GM19468 (cell line): ENCODE data around the gene SLC5A6.
"Not testable (repeated sequence)": the region's sequence is repeated elsewhere in the genome, so short reads cannot be mapped to it uniquely, and the experiment has no call there.

Experiments used
- ATAC-seq: cut with Tn5 transposase; IDR thresholded peaks from one replicate; pipeline ENCODE4 v1.9.1; 2021; ENCODE audit warnings: mild to moderate bottlenecking, moderate library complexity, moderate number of reproducible peaks; ENCODE audit not compliant: unreplicated experiment; ENCODE audit errors: extremely low read depth

Gene SLC5A6

GRCh38 chr2:27178469-27178868, 33.6 kb downstream of the SLC5A6 start:
- no peak for ATAC-seq

- ATAC-seq = no peak
Observed at GRCh38 chr2:27177441-27178351, 34.4 kb downstream of the SLC5A6 start.

GRCh38 chr2:27175781-27176180, 36.3 kb downstream of the SLC5A6 start:
- not testable (repeated sequence) for ATAC-seq

- ATAC-seq = no peak
Observed at GRCh38 chr2:27175330-27175729, 36.7 kb downstream of the SLC5A6 start.

- ATAC-seq = no peak
Observed at GRCh38 chr2:27174638-27175037, 37.4 kb downstream of the SLC5A6 start.

- no peak for ATAC-seq
Observed at GRCh38 chr2:27171351-27171848, 40.7 kb downstream of the SLC5A6 start.

GRCh38 chr2:27170581-27171337, 41.3 kb downstream of the SLC5A6 start:
- no peak for ATAC-seq

GRCh38 chr2:27164960-27165763, 46.9 kb downstream of the SLC5A6 start:
- ATAC-seq = no peak

- no peak for ATAC-seq
Observed at GRCh38 chr2:27162151-27163121, 49.6 kb downstream of the SLC5A6 start.

- no peak for ATAC-seq
Observed at GRCh38 chr2:27160191-27160590, 51.9 kb downstream of the SLC5A6 start.

GRCh38 chr2:27159271-27159670, 52.8 kb downstream of the SLC5A6 start:
- ATAC-seq = no peak

GRCh38 chr2:27158468-27158867, 53.6 kb downstream of the SLC5A6 start:
- no peak for ATAC-seq

GRCh38 chr2:27155069-27155520, 57.0 kb downstream of the SLC5A6 start:
- ATAC-seq = no peak

- ATAC-seq = no peak
Observed at GRCh38 chr2:27154488-27154887, 57.6 kb downstream of the SLC5A6 start.

GRCh38 chr2:27152796-27153464, 59.1 kb downstream of the SLC5A6 start:
- no peak for ATAC-seq

GRCh38 chr2:27152102-27152795, 59.8 kb downstream of the SLC5A6 start:
- ATAC-seq = no peak

- ATAC-seq = no peak
Observed at GRCh38 chr2:27150639-27151230, 61.3 kb downstream of the SLC5A6 start.
